K562 (cell line): ENCODE measurements around the gene IL17RC. TPM values are rescaled to one million over a fixed set of nuclear protein-coding genes. Genes with fewer than 3 reads are reported as not detected.

Source experiments
- FUS ChIP-seq: fragments of 200-400 bp; formaldehyde crosslinking; optimal IDR thresholded peaks from 2 replicates; pipeline ENCODE3; 2017; ENCODE audit warnings: low read depth, low read length
- HNRNPUL1 ChIP-seq: fragments of 200-400 bp; formaldehyde crosslinking; IDR thresholded peaks from 2 replicates; pipeline ENCODE4 v1.6.1; 2017; ENCODE audit warnings: low read length
- MGA ChIP-seq: fragments of 450-650 bp; IDR thresholded peaks from 2 replicates; pipeline ENCODE4 v1.6.1; 2016; ENCODE audit warnings: mild to moderate bottlenecking, moderate library complexity
- MIER1 ChIP-seq: fragments of 450-650 bp; IDR thresholded peaks from 2 replicates; pipeline ENCODE4 v1.6.1; 2016; ENCODE audit warnings: antibody characterized with exemption, mild to moderate bottlenecking, low read depth
- PBX2 ChIP-seq, 2 experiments: IDR thresholded peaks in 1 of 2; conservative IDR thresholded peaks in 1 of 2; 2 replicates each; pipeline ENCODE4 v1.6.1; 2016; ENCODE audit warnings: low read depth in 2 of 2, mild to moderate bottlenecking in 1 of 2, missing compliant biosample characterization in 1 of 2, missing genetic modification characterization in 1 of 2, moderate library complexity in 1 of 2
- PHB ChIP-seq: fragments of 250-450 bp; sonication (Bioruptor Pico); IDR thresholded peaks from 2 replicates; pipeline ENCODE4 v1.5.0; 2021
- ZNF324 ChIP-seq: fragments of 250-450 bp; sonication (Bioruptor Pico); IDR thresholded peaks from 2 replicates; pipeline ENCODE4 v1.4.0; 2020; ENCODE audit warnings: mild to moderate bottlenecking
- ZNF639 ChIP-seq, 2 experiments: fragments of 200-800 bp in 1 of 2; sonication (Bioruptor generic) in 1 of 2; sonication (generic) in 1 of 2; formaldehyde crosslinking in 1 of 2; IDR thresholded peaks in 1 of 2; conservative IDR thresholded peaks in 1 of 2; 2 replicates each; pipeline versions ENCODE4 v1.5.0 to v1.6.1; 2016 to 2020; ENCODE audit warnings: missing compliant biosample characterization in 1 of 2, missing genetic modification characterization in 1 of 2, missing genetic modification reagents in 1 of 2
- ZNF766 ChIP-seq: fragments of 200-800 bp; sonication (Bioruptor generic); conservative IDR thresholded peaks from 2 replicates; pipeline ENCODE4 v1.6.1; 2016; ENCODE audit warnings: missing genetic modification characterization, missing compliant biosample characterization
- polyA plus RNA-seq, 8 experiments: library from polyadenylated mRNA; depleted of rRNA in 4 of 8; stranded (reverse) in 5 of 8; unstranded in 3 of 8; fragments of >200 nt; fragmentation: Nextera tagmentation in 2 of 8; fragmentation: Illumina TruSeq in 1 of 8; extraction: Ambion mirVana in 2 of 8; extraction: Trizol in 1 of 8; gene quantifications; 2 replicates each; pipeline versions ENCODE4 v1.2.1 to v1.2.3, GENCODE V29; 2011 to 2014; ENCODE audit warnings: inconsistent platforms in 1 of 8, missing spikeins in 1 of 8
- total RNA-seq, 7 experiments: library from RNA; depleted of rRNA in 6 of 7; stranded (reverse); fragments of >200 nt in 6 of 7; fragmentation: Illumina TruSeq in 2 of 7; extraction: Trizol in 2 of 7; gene quantifications; 2 replicates each; pipeline versions ENCODE4 v1.2.1 to v1.2.3, GENCODE V29; 2011 to 2021; ENCODE audit warnings: low replicate concordance in 1 of 7

Gene IL17RC
- total and polyA plus RNA-seq, 9 of the 15 experiments (the other 6 are each of a cell fraction or from before 2014, with no cell fraction given) = 0.15 to 11.4 (median 7.1) TPM; not detected in 1

- TF ChIP-seq PBX2 (CRISPR knock-in tag; IDR thresholded peaks at IDR 0.05; ENCODE audit: low read depth) = no peak
- TF ChIP-seq PBX2 (tag; conservative IDR thresholded peaks at IDR 0.05; ENCODE audit: low read depth) = peak; percentile 93
- TF ChIP-seq HNRNPUL1 = no peak
- peak; percentile 51; the same call in 1 of the 2 replicates for TF ChIP-seq ZNF324 (CRISPR knock-in tag)
- peak; percentile 78 for TF ChIP-seq ZNF766 (CRISPR knock-in tag)
- peak; percentile 35 for TF ChIP-seq FUS
- no peak for TF ChIP-seq MIER1
- TF ChIP-seq ZNF639 (CRISPR knock-in tag; conservative IDR thresholded peaks at IDR 0.05 in 1 of 2, IDR thresholded peaks at IDR 0.05 in 1 of 2) = peak in 1 of 2 experiments; percentile 58; a peak in 2 of 4 replicates
- no peak for TF ChIP-seq PHB (CRISPR knock-in tag)
- TF ChIP-seq MGA = peak; percentile 45; the same call in 1 of the 2 replicates
Measured at GRCh38 chr3:9976721-9977709, 60.1 kb downstream of the IL17RC start (continued).
